Peyer's patch (tissue), 4 donors: ENCODE data around the gene TXNDC12.

Experiments used
- POLR2A ChIP-seq, 2 donors: fragments of 450-650 bp; IDR thresholded peaks; one replicate each; pipeline ENCODE4 v1.5.1; 2017; ENCODE audit warnings: antibody characterized with exemption in 2 of 2, mild to moderate bottlenecking in 2 of 2, moderate library complexity in 2 of 2
- TF ChIP-seq, protein P1 (sequence below), 6 experiments: fragments of 450-650 bp in 4 of 6; fragments of 200-600 bp in 2 of 6; sonication (generic) in 1 of 6; IDR thresholded peaks; one replicate each; pipeline ENCODE4 v1.5.1; 2017 to 2019; ENCODE audit warnings: antibody characterized with exemption in 6 of 6, mild to moderate bottlenecking in 3 of 6, moderate library complexity in 1 of 6

DNA sequence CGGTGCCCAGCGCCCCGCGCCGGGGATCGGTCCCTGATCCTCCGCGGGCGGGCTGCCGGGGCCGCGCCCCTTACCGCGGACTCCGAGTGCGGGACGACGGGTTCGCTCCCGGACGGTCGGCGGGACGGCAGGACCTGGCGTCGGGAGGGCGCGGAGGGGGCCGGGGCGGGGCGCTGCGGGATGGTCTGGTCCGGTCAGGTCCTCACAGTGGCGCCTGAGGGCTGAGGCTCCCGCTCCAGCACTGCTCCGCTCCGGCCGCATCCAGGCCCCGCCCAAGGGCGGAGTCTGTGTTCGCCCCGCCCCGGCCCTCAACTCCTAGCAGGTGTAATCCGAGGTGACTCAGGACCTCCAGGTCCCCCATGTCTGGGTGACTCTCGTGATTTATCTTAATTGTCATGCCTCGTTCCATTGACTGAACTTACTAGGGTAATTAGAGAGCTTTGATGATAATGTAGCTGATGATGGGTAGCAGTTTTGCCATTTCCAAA lies 64.5 kb downstream of the TXNDC12 start, which contains the start of gene RAB3B:
- TF ChIP-seq POLR2A (IDR thresholded peaks at IDR 0.05): no peak
- TF ChIP-seq, protein P1, sequence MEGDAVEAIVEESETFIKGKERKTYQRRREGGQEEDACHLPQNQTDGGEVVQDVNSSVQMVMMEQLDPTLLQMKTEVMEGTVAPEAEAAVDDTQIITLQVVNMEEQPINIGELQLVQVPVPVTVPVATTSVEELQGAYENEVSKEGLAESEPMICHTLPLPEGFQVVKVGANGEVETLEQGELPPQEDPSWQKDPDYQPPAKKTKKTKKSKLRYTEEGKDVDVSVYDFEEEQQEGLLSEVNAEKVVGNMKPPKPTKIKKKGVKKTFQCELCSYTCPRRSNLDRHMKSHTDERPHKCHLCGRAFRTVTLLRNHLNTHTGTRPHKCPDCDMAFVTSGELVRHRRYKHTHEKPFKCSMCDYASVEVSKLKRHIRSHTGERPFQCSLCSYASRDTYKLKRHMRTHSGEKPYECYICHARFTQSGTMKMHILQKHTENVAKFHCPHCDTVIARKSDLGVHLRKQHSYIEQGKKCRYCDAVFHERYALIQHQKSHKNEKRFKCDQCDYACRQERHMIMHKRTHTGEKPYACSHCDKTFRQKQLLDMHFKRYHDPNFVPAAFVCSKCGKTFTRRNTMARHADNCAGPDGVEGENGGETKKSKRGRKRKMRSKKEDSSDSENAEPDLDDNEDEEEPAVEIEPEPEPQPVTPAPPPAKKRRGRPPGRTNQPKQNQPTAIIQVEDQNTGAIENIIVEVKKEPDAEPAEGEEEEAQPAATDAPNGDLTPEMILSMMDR (IDR thresholded peaks at IDR 0.05): no peak
